ENCODE results near the gene ZNF292.
"Not testable (repeated sequence)": the region's sequence is repeated elsewhere in the genome, so short reads cannot be mapped to it uniquely, and the experiment has no call there.

The ZNF292 gene

DNA sequence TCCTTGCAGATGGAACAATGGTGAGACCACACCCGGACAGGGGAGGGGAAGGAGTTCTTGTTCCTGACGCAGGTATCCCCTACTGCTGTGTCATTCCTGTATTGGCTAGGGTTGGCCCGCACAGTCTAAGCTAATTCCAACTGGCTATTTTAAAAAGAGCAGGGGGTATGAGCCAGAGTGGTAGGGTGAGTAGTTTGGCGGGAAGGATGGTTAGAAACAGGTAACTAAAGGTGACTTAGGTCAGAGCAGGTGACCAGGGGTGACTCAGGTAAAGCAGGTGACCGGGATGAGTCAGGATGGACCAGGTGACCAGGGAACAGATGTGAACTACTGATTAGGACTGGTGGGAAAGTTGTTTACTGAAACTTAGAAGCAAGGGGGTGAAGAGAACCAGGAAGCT lies 58.0 kb downstream of the ZNF292 start:
- DNase-seq: peak; percentile 11 to 56
- TF ChIP-seq GATA1 (IDR thresholded peaks at IDR 0.05; ENCODE audit: low read depth, low read length) (no peak), POLR2A (IDR thresholded peaks at IDR 0.05; ENCODE audit: low read length) (no peak)

DNA sequence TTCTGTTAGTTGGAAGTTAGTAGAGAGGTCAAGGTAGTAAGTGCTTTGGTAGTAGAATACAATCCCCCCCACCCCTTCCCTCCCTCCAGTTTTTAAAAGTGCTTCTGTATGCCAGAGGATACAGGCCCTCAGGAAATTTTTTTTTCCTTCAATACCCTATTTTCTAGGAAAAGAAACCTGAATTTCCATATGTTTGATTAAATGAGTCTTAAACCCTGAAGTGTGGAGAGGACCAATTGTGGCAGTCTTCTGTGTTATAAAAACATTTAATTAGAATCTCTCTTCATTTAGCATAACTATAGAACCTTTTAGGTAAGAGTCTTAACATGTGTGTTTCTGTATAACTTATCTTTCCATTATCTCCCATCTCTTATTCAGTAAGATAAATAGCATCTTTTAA lies 59.5 kb downstream of the ZNF292 start:
- DNase-seq: no peak
- TF ChIP-seq POLR2A (IDR thresholded peaks at IDR 0.05; ENCODE audit: low read length) (no peak), GATA1 (IDR thresholded peaks at IDR 0.05; ENCODE audit: low read depth, low read length) (no peak)

DNA sequence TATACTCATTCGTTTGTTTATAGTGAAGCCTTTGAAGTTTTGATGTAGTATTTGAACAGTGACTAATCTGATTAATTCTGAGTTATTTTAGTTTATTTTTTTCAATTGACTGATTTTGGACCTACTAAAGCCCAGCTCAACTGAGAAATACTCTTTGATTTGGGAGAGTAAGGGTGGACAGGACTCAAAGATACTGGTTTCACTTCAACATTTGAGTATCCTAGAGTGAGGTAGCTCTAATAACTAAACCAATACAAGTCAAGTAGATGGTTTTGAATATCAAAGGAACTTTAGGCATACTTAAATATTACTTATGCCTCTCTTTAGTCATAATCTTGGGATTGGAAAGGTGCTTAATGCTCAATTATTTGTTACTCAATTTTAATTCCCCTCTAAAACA lies 65.6 kb downstream of the ZNF292 start:
- TF ChIP-seq GATA1 (IDR thresholded peaks at IDR 0.05; ENCODE audit: low read depth, low read length) (no peak), POLR2A (IDR thresholded peaks at IDR 0.05; ENCODE audit: low read length) (no peak)
- no peak for DNase-seq

DNA sequence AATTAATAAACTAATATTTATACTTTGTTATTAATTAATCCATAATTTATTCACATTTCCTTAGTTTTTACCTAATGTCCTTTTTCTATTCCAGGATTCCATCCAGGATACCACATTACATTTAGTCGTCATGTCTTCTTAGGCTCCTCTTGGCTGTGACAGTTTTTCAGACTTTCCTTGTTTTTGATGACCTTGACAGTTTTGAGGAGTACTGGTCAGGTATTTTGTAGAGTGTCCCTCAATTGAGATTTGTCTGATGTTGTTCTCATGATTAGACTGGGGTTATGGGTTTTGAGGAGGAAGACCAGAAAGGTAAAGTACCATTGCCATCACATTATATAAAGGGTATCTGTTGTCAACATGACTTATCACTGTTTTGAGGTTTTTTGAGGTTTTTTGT lies 67.3 kb downstream of the ZNF292 start:
- DNase-seq: no peak
- TF ChIP-seq GATA1 (IDR thresholded peaks at IDR 0.05; ENCODE audit: low read depth, low read length) (no peak), POLR2A (IDR thresholded peaks at IDR 0.05; ENCODE audit: low read length) (no peak)

DNA sequence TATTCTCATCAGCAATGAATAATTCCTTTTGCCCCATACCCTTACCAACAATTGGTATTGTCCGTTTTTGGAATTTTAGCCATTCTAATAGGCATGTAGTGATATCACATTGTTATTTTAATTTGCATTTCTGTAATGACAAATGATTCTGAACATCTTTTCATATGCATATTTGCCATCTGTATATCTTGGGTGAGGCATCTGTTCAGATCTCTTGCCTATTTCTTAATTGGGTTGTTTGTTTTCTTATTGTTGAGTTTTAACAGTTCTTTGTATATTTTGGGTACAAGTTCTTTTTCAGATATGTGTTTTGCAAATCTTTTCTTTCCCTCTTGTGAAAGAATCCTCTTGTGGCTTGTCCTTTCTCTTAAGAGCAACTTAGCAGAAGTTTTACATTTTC lies 69.6 kb downstream of the ZNF292 start:
- TF ChIP-seq GATA1 (IDR thresholded peaks at IDR 0.05; ENCODE audit: low read depth, low read length): no peak
- TF ChIP-seq POLR2A (IDR thresholded peaks at IDR 0.05; ENCODE audit: low read length): no peak
- DNase-seq: no peak

DNA sequence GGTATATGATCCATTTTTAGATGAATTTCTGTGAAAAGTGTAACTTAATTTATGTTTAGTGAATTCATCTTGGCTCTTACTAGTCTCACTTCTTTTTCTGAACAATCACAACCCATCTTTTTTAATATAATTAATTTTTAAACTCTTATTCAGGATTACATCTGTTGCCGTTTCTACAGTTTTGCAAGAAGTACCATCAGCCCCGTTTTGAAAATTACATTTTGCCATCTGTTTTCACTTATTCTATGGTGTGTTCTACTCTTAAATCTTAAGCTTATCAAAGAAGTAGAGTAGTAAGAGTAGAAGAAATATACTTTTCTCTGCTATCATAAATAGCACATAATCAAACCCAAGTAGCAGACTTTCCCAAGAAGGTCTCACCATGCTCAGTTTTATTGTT lies 70.1 kb downstream of the ZNF292 start:
- no peak for DNase-seq
- TF ChIP-seq GATA1 (IDR thresholded peaks at IDR 0.05; ENCODE audit: low read depth, low read length) (no peak), POLR2A (IDR thresholded peaks at IDR 0.05; ENCODE audit: low read length) (no peak)

DNA sequence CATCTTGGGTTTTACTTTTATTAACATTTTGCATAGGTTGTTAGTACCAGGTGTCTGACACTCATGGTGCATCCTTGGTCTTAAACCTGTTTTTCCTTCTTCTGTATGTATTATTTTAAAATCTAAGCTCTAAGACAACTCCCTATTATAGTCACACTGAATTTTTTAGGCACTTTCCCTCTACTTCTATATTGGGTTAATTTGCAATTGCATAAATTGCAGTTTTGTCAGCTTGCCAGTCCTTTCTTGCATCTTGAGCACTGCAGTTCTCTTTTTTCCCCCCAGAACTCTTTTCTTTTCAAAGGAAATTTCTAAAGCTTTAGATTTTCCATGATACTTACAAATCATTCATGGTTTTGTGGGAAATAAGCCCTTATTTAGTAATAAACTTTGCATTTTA lies 70.6 kb downstream of the ZNF292 start:
- DNase-seq: no peak
- TF ChIP-seq POLR2A (IDR thresholded peaks at IDR 0.05; ENCODE audit: low read length): no peak
- no peak for TF ChIP-seq GATA1 (IDR thresholded peaks at IDR 0.05; ENCODE audit: low read depth, low read length)

DNA sequence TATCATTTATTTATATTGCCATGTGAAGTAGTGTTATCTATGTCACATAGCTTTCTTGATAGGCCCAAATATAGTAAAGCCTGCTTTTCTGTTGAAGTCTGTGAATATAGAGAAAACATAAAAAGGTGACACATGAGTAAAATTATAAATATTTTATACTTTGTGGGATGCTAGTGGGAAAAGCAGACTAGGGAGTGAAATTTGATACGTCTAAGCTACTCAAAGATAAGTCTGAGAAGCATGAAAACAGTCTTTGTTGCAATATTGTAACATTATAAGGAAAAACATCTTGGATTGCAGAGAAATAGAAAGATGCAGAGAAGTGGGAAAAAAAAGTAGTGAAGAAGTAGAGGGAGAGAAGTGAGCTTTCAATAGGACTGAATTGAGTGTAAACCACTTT lies 75.4 kb downstream of the ZNF292 start:
- DNase-seq: no peak
- no peak for TF ChIP-seq GATA1 (IDR thresholded peaks at IDR 0.05; ENCODE audit: low read depth, low read length)
- no peak for TF ChIP-seq POLR2A (IDR thresholded peaks at IDR 0.05; ENCODE audit: low read length)

DNA sequence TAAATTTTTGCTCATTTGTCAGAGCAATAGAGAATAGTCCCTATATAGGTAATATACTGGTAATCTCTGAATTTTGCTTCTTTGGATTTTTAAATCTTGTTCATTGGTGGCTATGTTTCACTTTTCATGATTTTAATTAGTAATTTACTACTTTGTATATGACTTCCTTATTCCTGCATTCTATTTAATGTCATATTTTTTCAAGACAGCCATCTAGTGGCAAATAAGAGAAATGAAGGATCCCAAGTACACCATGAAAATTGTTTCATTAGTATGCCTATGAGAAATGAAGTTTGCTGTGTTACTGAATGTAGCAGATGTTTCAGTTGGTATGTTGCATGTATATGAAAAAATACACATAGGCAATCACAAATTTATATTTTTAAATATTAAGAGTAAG lies 82.4 kb downstream of the ZNF292 start:
- peak; percentile 8 to 29 for DNase-seq
- TF ChIP-seq POLR2A (IDR thresholded peaks at IDR 0.05; ENCODE audit: low read length): no peak

DNA sequence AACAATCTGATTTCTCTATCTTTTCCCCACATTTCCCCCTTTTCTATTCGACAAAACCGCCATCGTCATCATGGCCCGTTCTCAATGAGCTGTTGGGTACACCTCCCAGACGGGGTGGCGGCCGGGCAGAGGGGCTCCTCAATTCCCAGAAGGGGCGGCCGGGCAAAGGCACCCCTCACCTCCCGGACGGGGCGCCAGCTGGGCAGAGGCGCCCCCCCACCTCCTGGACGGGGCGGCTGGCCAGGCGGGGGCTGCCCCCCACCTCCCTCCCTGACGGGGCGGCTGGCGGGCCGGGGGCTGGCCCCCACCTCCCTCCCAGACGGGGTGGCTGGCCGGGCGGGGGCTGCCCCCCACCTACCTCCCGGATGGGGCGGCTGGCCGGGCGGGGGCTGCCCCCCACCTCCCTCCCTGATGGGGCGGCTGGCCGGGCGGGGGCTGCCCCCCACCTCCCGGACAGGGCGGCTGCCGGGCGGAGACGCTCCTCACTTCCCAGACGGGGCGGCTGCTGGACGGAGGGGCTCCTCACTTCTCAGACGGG lies 83.8 kb downstream of the ZNF292 start:
- DNase-seq: not testable (repeated sequence)

DNA sequence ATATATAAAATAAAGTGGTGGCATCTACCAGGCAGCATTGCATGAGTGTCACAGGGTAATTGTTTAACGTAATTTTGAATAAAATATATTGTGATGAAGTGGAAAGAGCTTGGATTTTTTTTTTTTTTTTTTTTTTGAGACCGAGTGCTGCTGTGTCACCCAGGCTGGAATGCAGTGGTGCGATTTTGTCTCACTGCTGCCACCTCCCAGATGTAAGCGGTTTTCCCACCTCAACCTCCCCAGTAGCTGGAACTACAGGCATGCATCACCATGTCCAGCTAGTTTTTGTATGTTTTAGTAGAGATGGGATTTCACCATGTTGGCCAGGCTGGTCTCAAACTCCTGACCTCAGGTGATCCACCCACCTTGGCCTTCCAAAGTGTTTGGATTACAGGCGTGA lies 85.9 kb downstream of the ZNF292 start:
- no peak for TF ChIP-seq POLR2A (IDR thresholded peaks at IDR 0.05; ENCODE audit: low read length)
- TF ChIP-seq GATA1 (IDR thresholded peaks at IDR 0.05; ENCODE audit: low read depth, low read length): no peak
- peak in 1 of 2 experiments; percentile 2 for DNase-seq

DNA sequence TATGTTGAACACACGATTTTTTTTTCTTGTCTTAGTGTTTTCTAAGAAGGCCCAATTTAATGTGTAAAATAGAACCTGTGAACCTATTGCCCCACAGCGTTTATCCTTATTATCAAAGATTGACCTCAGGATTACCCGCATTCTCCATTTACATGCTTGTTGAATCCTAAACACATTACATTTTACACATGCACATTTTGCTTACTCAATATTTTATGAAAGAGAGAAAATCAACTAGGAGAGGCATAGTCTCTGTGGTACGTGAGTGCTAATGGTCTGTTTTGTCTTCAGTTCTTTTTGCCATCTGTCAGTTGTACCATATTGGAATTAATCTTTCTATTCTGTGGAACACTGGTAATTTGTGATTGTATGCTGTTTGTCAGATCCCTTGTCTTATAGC lies 86.9 kb downstream of the ZNF292 start:
- DNase-seq: no peak
- TF ChIP-seq GATA1 (IDR thresholded peaks at IDR 0.05; ENCODE audit: low read depth, low read length) (no peak), POLR2A (IDR thresholded peaks at IDR 0.05; ENCODE audit: low read length) (no peak)

DNA sequence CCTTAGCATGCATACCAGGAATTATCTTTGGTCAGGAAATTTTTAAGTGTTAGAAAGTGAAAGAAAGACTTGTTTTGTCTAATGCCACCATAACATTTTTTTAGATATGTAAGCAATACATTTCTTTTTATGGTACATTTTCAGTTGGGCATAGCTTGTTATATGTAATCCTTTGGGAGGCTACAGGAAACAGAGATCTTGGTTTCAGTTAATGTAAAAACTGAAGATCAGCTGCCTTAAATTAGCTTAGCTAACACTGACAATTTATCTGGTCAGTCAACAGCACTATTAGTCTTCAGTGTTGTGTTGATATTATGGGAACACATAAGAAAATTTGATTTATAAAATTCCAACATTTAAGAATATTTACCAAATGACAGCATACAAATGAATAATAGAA lies 88.4 kb downstream of the ZNF292 start:
- TF ChIP-seq POLR2A (IDR thresholded peaks at IDR 0.05; ENCODE audit: low read length): no peak
- no peak for TF ChIP-seq GATA1 (IDR thresholded peaks at IDR 0.05; ENCODE audit: low read depth, low read length)
- DNase-seq: no peak

DNA sequence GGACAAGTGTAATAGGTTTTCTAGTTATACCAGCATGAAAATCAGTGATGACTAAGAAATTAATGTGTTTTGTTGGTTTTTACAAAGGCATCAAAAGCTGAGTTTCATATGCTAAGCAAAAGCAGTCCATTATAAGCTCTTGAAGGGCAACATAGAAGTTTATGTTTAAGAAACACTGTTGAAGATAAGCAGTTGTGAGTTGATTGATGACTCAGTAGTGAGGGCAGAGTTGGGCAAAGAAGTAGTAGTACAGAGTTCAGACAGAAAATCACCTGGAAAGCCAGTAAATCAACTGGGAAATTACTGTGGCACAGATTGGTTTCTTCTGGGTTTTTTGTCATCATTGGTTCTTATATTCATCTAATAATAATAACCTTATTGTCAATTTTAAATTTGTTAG lies 89.0 kb downstream of the ZNF292 start:
- peak in 1 of 2 experiments; percentile 7 for DNase-seq
- TF ChIP-seq POLR2A (IDR thresholded peaks at IDR 0.05; ENCODE audit: low read length): no peak
- TF ChIP-seq GATA1 (IDR thresholded peaks at IDR 0.05; ENCODE audit: low read depth, low read length): no peak

DNA sequence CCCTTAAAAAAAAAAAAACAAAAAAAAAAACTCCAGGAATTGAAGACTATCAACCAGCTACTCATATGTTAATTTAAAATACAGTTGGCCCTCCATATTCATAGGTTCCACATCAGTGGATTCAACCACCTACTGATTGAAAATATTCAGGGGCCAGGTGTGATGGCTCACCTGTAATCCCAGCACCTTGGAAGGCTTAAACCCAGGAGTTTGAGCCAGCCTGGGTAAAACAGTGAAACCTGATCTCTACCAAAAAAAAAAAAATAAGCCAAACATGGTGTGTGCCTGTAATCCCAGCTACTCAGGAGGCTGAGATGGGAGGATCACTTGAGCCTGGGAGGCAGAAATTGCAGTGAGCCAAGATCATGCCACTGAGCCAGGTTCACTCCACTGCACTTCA lies 94.7 kb downstream of the ZNF292 start:
- TF ChIP-seq POLR2A (IDR thresholded peaks at IDR 0.05; ENCODE audit: low read length) (no peak), GATA1 (IDR thresholded peaks at IDR 0.05; ENCODE audit: low read depth, low read length) (no peak)
- no peak for DNase-seq

DNA sequence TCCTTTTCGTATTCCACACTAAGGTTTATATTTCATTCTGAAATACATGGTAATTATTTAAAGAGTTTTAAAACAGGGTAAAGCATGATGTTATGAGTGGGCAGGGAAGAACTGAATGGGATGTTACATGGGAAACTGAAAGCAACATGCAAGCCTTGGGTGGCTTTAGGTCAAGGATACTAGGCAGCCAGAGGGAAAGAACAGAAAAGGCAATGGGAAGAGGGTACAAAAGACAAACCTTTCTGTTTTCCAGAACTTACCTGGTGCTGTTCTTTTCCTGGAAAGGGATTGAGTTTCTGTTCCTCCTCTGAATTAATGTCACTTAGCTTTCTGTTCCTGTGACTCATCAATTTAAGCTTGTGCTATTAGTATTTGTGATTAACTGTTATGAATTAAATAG lies 95.9 kb downstream of the ZNF292 start:
- DNase-seq: no peak

More for the DNA sequence above, 95.9 kb downstream of the ZNF292 start:
- TF ChIP-seq GATA1 (IDR thresholded peaks at IDR 0.05; ENCODE audit: low read depth, low read length): no peak
- TF ChIP-seq POLR2A (IDR thresholded peaks at IDR 0.05; ENCODE audit: low read length): no peak

All from erythroblast (primary cell).